ENCODE data around the gene XPC.

GRCh38 chr3:14141144-14141543, 37.3 kb downstream of the XPC start:
- TF ChIP-seq POLR2A (IDR thresholded peaks at IDR 0.05) (no peak), CTCF (IDR thresholded peaks at IDR 0.05) (no peak), POLR2AphosphoS5 (IDR thresholded peaks at IDR 0.05) (no peak)
